GM12874 (cell line): ENCODE measurements around the gene ITPRIP.

Experiments used
- CTCF ChIP-seq: IDR thresholded peaks from 2 replicates; pipeline ENCODE4 v1.5.1; 2011; ENCODE audit warnings: low read depth, mild to moderate bottlenecking, control low read depth, low read length, moderate library complexity; ENCODE audit not compliant: insufficient read depth

Gene ITPRIP

GRCh38 chr10:104281694-104282093 lies 56.6 kb downstream of the ITPRIP start:
- TF ChIP-seq CTCF: no peak

GRCh38 chr10:104279550-104280259 lies 58.6 kb downstream of the ITPRIP start:
- no peak for TF ChIP-seq CTCF

GRCh38 chr10:104277785-104278184 lies 60.5 kb downstream of the ITPRIP start:
- TF ChIP-seq CTCF: no peak

- no peak for TF ChIP-seq CTCF
These were observed 62.1 kb downstream of the ITPRIP start for GRCh38 chr10:104276192-104276591.

GRCh38 chr10:104274762-104275721 lies 63.2 kb downstream of the ITPRIP start:
- peak; percentile 93 for TF ChIP-seq CTCF

- TF ChIP-seq CTCF: no peak
These were observed 64.2 kb downstream of the ITPRIP start for GRCh38 chr10:104273899-104274575.

GRCh38 chr10:104273286-104273685 lies 65.0 kb downstream of the ITPRIP start:
- TF ChIP-seq CTCF: no peak
